Keratinocyte (primary cell): Measurements from ENCODE around the gene PPM1H.

Experiments used
- EZH2 ChIP-seq: IDR thresholded peaks from one replicate; pipeline ENCODE4 v1.6.1; 2012; ENCODE audit warnings: inconsistent platforms, mild to moderate bottlenecking, low read length, moderate library complexity
- TF ChIP-seq, protein P1 (sequence below), 3 experiments: IDR thresholded peaks in 1 of 3; conservative IDR thresholded peaks in 1 of 3; optimal IDR thresholded peaks in 1 of 3; 2 replicates in 2 of 3; 3 replicates in 1 of 3; pipeline versions ENCODE3 to v1.5.1; 2011; ENCODE audit warnings: low read length in 3 of 3, mild to moderate bottlenecking in 3 of 3, moderate library complexity in 2 of 3, control low read depth in 1 of 3, inconsistent platforms in 1 of 3; ENCODE audit not compliant: insufficient read depth in 2 of 3; ENCODE audit errors: extremely low read depth in 1 of 3

DNA sequence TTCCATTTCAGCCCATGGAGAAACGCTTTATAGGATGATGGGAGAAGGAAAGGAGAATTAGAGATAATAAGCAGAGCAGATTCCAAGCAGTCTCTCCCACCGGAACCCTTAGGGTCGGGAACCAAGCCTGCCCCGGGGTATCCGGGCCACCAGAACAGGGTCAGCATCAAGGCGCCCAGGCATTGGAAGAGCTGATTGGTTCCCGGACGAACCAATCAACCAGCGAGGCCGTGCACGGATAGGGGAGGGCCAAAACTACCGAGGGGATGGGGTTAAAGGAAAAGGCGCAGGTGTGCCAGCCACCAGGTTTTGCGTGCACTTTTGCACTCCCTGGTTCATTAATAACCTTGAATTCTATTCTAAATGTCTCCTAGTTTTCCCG is 1.7 kb downstream of the PPM1H start:
- TF ChIP-seq, protein P1, sequence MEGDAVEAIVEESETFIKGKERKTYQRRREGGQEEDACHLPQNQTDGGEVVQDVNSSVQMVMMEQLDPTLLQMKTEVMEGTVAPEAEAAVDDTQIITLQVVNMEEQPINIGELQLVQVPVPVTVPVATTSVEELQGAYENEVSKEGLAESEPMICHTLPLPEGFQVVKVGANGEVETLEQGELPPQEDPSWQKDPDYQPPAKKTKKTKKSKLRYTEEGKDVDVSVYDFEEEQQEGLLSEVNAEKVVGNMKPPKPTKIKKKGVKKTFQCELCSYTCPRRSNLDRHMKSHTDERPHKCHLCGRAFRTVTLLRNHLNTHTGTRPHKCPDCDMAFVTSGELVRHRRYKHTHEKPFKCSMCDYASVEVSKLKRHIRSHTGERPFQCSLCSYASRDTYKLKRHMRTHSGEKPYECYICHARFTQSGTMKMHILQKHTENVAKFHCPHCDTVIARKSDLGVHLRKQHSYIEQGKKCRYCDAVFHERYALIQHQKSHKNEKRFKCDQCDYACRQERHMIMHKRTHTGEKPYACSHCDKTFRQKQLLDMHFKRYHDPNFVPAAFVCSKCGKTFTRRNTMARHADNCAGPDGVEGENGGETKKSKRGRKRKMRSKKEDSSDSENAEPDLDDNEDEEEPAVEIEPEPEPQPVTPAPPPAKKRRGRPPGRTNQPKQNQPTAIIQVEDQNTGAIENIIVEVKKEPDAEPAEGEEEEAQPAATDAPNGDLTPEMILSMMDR (optimal IDR thresholded peaks at IDR 0.05 in 1 of 3, IDR thresholded peaks at IDR 0.05 in 1 of 3, conservative IDR thresholded peaks at IDR 0.05 in 1 of 3; ENCODE audit: extremely low read depth in 1 of 3, insufficient read depth in 2 of 3, low read length in 3 of 3) = no peak
- no peak for TF ChIP-seq EZH2
